Spleen (tissue), 11 donors: ENCODE data around the gene C1orf146. TPM values are rescaled to one million over a fixed set of nuclear protein-coding genes. Genes with fewer than 3 reads are reported as not detected.
"Not testable (repeated sequence)": the region's sequence is repeated elsewhere in the genome, so short reads cannot be mapped to it uniquely, and the experiment has no call there.

Experiments used
- DNase-seq: peaks from one replicate; pipeline ENCODE4 v3.0.0-alpha.2; 2020
- H3K27ac ChIP-seq, 8 donors: fragments of 200-600 bp; sonication (generic) in 7 of 8; 1 replicate in 4 of 8; 2 replicates in 4 of 8; pipeline versions ENCODE4 v1.5.0 to v1.8.0; 2016 to 2021; ENCODE audit warnings: inconsistent platforms in 4 of 8, mild to moderate bottlenecking in 4 of 8, moderate library complexity in 1 of 8
- H3K27me3 ChIP-seq, 7 donors: fragments of 200-600 bp; sonication (generic) in 6 of 7; replicated peaks in 1 of 7; 1 replicate in 4 of 7; 2 replicates in 3 of 7; pipeline versions ENCODE4 v1.5.0 to v1.8.0; 2016 to 2021; ENCODE audit warnings: inconsistent platforms in 3 of 7, mild to moderate bottlenecking in 1 of 7
- H3K36me3 ChIP-seq, 6 donors: fragments of 200-600 bp; sonication (generic) in 5 of 6; 1 replicate in 4 of 6; 2 replicates in 2 of 6; pipeline versions ENCODE4 v1.5.0 to v1.8.0; 2016 to 2021; ENCODE audit warnings: inconsistent platforms in 2 of 6
- H3K4me1 ChIP-seq, 6 donors: fragments of 200-600 bp; sonication (generic) in 5 of 6; 1 replicate in 3 of 6; 2 replicates in 3 of 6; pipeline versions ENCODE4 v1.5.0 to v1.8.0; 2016 to 2021; ENCODE audit warnings: inconsistent platforms in 3 of 6
- H3K4me3 ChIP-seq, 8 donors: fragments of 200-600 bp; sonication (generic) in 7 of 8; 1 replicate in 4 of 8; 2 replicates in 4 of 8; pipeline versions ENCODE4 v1.5.0 to v1.8.0; 2016 to 2021; ENCODE audit warnings: inconsistent platforms in 4 of 8, mild to moderate bottlenecking in 4 of 8, moderate library complexity in 2 of 8
- H3K9me3 ChIP-seq, 8 donors: fragments of 200-600 bp; sonication (generic) in 7 of 8; 1 replicate in 4 of 8; 2 replicates in 4 of 8; pipeline versions ENCODE4 v1.5.0 to v1.8.0; 2016 to 2021; ENCODE audit warnings: inconsistent platforms in 4 of 8
- POLR2A ChIP-seq, 3 donors: fragments of 450-650 bp; IDR thresholded peaks; one replicate each; pipeline ENCODE4 v1.5.1; 2017; ENCODE audit warnings: antibody characterized with exemption in 3 of 3, mild to moderate bottlenecking in 1 of 3
- POLR2AphosphoS5 ChIP-seq, 3 donors: sonication (generic); formaldehyde crosslinking; IDR thresholded peaks; one replicate each; pipeline ENCODE4 v1.5.1; 2017; ENCODE audit warnings: antibody characterized with exemption in 3 of 3
- WGBS, 5 donors: extraction: QIAGEN DNeasy Blood & Tissue Kit in 3 of 5; methylation state at CpG; one replicate each; pipeline versions ENCODE4 v1.1.5 to v1.1.7; 2013 to 2018; 5-methylcytosine and 5-hydroxymethylcytosine counted together
- intact Hi-C: fragments of 100-400 bp; cut with DNase I; formaldehyde crosslinking; loops from one replicate; pipeline ENCODE4 v1.15.0; 2023; ENCODE audit warnings: low total_unique reads
- polyA plus RNA-seq, 3 donors: library from polyadenylated mRNA; stranded (reverse); fragments of 200-250 nt; gene quantifications; one replicate each; pipeline ENCODE4 v1.2.1, GENCODE V29; 2013
- total RNA-seq, 7 donors: library from RNA; depleted of rRNA in 3 of 7; stranded (reverse); fragments of >200 nt in 3 of 7; fragmentation: NEBNext Ultra II Directional in 4 of 7; extraction: Animal tissue kit (Norgen Biotek cat#: 25700) in 4 of 7; gene quantifications; one replicate each; pipeline versions ENCODE4 v1.1.0 to v1.2.1, GENCODE V29; 2016 to 2021
- TF ChIP-seq, protein P1 (sequence below), 11 experiments: fragments of 200-600 bp in 7 of 11; fragments of 450-650 bp in 4 of 11; sonication (generic) in 4 of 11; IDR thresholded peaks in 8 of 11; conservative IDR thresholded peaks in 3 of 11; 1 replicate in 7 of 11; 2 replicates in 4 of 11; pipeline versions ENCODE4 v1.4.0 to v1.8.0; 2016 to 2021; ENCODE audit warnings: antibody characterized with exemption in 11 of 11, inconsistent platforms in 4 of 11, mild to moderate bottlenecking in 1 of 11
- donor health status: healthy with polysubstance abuse.
- donor health status: DM: no; HTN: no; CAD: no; lungs with moderate emphysema.
- donor health status: DM: no; HTN: no; CAD: no.
- donor health status: Bipolar disorder and iron deficiency.
- donor health status: healthy.
- donor health status: DM: no; HTN: no; CAD: no.
- donor health status: DM: yes; HTN: yes; CAD: no.

C1orf146 gene
- total and polyA plus RNA-seq, 10 donors = not detected

DNA sequence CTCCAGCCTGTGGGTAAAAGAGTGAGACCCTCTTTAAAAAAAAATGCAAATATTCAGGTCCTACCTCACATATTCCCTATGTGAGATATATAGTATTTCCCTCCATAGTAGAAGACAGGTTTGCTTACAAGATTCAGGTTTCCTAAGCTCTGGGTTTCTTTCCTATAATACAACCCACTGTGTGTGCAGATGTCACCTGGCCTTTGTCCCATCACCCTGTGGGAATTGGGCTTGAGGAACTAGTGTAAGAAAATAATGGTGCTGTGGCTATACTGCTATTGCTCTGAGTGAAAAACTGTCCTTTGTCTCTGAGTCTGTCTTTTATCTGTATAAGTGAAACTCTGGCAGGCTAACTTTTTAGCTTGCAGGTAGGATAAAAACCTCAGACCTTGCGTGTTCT lies 13.0 kb downstream of the C1orf146 start:
- H3K27me3 ChIP-seq = no peaks in the 10 kb centered on the region
- no peak overlapping the region for H3K4me3 ChIP-seq
- H3K36me3 ChIP-seq = no peaks in the 10 kb centered on the region
- intact Hi-C loops = no loop called here
- no peaks in the 10 kb centered on the region for H3K9me3 ChIP-seq
- TF ChIP-seq, protein P1, sequence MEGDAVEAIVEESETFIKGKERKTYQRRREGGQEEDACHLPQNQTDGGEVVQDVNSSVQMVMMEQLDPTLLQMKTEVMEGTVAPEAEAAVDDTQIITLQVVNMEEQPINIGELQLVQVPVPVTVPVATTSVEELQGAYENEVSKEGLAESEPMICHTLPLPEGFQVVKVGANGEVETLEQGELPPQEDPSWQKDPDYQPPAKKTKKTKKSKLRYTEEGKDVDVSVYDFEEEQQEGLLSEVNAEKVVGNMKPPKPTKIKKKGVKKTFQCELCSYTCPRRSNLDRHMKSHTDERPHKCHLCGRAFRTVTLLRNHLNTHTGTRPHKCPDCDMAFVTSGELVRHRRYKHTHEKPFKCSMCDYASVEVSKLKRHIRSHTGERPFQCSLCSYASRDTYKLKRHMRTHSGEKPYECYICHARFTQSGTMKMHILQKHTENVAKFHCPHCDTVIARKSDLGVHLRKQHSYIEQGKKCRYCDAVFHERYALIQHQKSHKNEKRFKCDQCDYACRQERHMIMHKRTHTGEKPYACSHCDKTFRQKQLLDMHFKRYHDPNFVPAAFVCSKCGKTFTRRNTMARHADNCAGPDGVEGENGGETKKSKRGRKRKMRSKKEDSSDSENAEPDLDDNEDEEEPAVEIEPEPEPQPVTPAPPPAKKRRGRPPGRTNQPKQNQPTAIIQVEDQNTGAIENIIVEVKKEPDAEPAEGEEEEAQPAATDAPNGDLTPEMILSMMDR (IDR thresholded peaks at IDR 0.05 in 8 of 11, conservative IDR thresholded peaks at IDR 0.05 in 3 of 11) = no peak
- TF ChIP-seq POLR2A (IDR thresholded peaks at IDR 0.05) = no peak
- WGBS, 5 donors = 83 to 94% (median 93%) methylated on average over 1 of the region's 1 CpG
- no peak overlapping the region for H3K27ac ChIP-seq
- DNase-seq = no peak
- H3K4me1 ChIP-seq = no peaks in the 10 kb centered on the region

DNA sequence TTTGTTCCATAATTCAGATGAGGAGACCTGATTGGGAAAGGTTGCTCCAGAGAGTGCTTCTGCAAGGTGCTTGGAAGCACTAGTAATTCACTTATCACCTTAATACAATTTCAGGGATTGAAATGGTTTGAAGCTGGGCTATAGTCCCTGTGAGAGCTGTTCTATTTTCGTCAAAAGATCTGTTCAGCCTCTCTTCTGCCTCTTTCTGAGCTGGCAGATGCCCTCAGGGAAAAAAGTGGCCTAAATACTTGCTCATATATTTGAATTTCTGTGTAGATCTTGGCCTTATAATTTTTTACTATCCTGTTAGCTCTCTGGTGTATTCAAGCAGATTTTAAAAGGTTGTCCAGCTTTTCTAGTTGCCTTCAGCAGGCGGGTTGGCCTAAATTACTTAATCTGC lies 22.3 kb downstream of the C1orf146 start:
- TF ChIP-seq POLR2A (IDR thresholded peaks at IDR 0.05) = no peak
- TF ChIP-seq, protein P1 (IDR thresholded peaks at IDR 0.05 in 8 of 11, conservative IDR thresholded peaks at IDR 0.05 in 3 of 11) = no peak
- TF ChIP-seq POLR2AphosphoS5 (IDR thresholded peaks at IDR 0.05) = no peak
- no peak for DNase-seq
- H3K4me1 ChIP-seq = no peaks in the 10 kb centered on the region
- H3K4me3 ChIP-seq = no peak overlapping the region
- intact Hi-C loops = no loop called here
- no peaks in the 10 kb centered on the region for H3K36me3 ChIP-seq
- no peaks in the 10 kb centered on the region for H3K9me3 ChIP-seq
- no peak overlapping the region for H3K27ac ChIP-seq
- WGBS, 5 donors = 84 to 92% (median 91%) methylated on average over 2 of the region's 2 CpGs
- peaks cover 0 to 20% (median 0%) of the 10 kb centered on the region in 7 donors for H3K27me3 ChIP-seq

DNA sequence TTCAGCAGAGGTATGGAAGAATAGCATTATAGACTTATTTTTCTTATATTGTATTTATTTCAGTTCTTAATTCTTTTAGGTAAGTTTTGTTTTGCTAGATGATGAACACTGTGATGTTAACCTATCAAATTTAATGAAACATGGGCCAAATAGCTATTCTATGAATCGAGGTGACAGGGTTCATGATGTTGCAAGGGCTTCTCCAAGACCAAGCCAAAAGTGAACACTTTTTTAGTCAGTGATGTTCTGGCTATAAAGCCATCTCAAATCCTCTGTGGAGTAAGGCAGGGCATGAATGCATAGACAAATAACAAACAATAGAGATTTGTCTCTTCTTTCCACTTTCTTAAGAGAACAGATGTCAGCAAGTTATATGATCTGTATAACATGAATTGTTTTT lies 26.7 kb downstream of the C1orf146 start:
- 89 to 100% (median 95%) methylated on average over 1 of the region's 1 CpG for WGBS, 5 donors
- TF ChIP-seq POLR2A (IDR thresholded peaks at IDR 0.05) (no peak), POLR2AphosphoS5 (IDR thresholded peaks at IDR 0.05) (no peak)
- TF ChIP-seq, protein P1 (IDR thresholded peaks at IDR 0.05 in 8 of 11, conservative IDR thresholded peaks at IDR 0.05 in 3 of 11) = no peak
- peaks cover 0 to 32% (median 11%) of the 10 kb centered on the region in 6 donors for H3K36me3 ChIP-seq
- peaks cover 0 to 3% (median 0%) of the 10 kb centered on the region in 7 donors for H3K27me3 ChIP-seq
- no peaks in the 10 kb centered on the region for H3K4me1 ChIP-seq
- intact Hi-C loops = no loop called here
- no peaks in the 10 kb centered on the region for H3K9me3 ChIP-seq
- DNase-seq = no peak
- no peak overlapping the region for H3K27ac ChIP-seq
- H3K4me3 ChIP-seq = no peak overlapping the region

DNA sequence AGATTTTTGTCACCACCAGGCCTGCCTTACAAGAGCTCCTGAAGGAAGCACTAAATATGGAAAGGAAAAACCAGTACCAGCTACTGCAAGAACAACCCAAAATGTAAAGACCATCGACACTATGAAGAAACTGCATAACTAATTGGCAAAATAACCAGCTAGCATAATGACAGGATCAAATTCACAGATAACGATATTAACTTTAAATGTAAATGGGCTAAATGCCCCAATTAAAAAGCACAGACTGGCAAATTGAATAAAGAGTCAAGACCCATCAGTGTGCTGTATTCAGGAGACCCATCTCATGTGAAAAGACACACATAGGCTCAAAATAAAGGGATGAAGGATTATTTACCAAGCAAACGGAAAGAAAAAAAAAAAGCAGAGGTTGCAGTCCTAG lies 37.0 kb downstream of the C1orf146 start:
- intact Hi-C loops, H3K27ac ChIP-seq, H3K4me1 ChIP-seq, H3K4me3 ChIP-seq, H3K27me3 ChIP-seq, DNase-seq: not testable (repeated sequence)
- 63 to 80% (median 79%) methylated on average over 3 of the region's 3 CpGs for WGBS, 5 donors
- Histone ChIP-seq H3K36me3 (peaks cover 2 to 76% (median 39%) of the 10 kb centered on the region in 6 donors), H3K9me3 (peaks cover 0 to 23% (median 17%) of the 10 kb centered on the region in 8 donors)

DNA sequence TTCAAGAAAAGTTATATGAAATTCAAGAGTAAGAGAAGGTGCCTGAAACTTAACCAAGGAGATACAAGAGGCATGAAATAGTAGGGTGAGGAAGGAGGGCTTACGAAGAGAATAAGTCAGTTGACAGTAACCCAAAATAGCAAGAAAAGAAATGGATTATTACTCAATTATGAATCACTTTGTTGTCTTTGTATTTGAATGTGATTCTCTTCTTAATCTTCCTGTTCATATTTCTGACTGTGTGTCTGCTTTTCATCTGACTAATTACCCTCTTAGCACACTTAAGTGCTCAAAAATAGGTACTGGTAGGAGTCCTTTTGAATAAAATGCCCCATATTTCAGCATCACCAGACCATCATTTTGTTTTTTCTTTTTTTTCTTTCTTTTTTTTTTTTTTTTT lies 41.6 kb downstream of the C1orf146 start:
- 89 to 100% (median 100%) methylated on average over 1 of the region's 1 CpG for WGBS, 5 donors
- no peak overlapping the region for H3K27ac ChIP-seq
- intact Hi-C loops = no loop called here
- no peaks in the 10 kb centered on the region for H3K4me1 ChIP-seq
- H3K4me3 ChIP-seq = no peak overlapping the region
- DNase-seq = no peak
- H3K27me3 ChIP-seq = no peaks in the 10 kb centered on the region
- H3K9me3 ChIP-seq = peaks cover 0 to 19% (median 14%) of the 10 kb centered on the region in 8 donors
- TF ChIP-seq POLR2AphosphoS5 (IDR thresholded peaks at IDR 0.05) (no peak), POLR2A (IDR thresholded peaks at IDR 0.05) (no peak)
- TF ChIP-seq, protein P1 (IDR thresholded peaks at IDR 0.05 in 8 of 11, conservative IDR thresholded peaks at IDR 0.05 in 3 of 11) = no peak
- peaks cover 0 to 94% (median 50%) of the 10 kb centered on the region in 6 donors for H3K36me3 ChIP-seq
